SIG-M5 (cell line): ENCODE results near the gene SBNO1.
"Not testable (repeated sequence)": the region's sequence is repeated elsewhere in the genome, so short reads cannot be mapped to it uniquely, and the experiment has no call there.

Experiments used
- DNase-seq: peaks from one replicate; lab custom pipeline; 2025; lab: John Stamatoyannopoulos, UW

SBNO1 gene

DNA sequence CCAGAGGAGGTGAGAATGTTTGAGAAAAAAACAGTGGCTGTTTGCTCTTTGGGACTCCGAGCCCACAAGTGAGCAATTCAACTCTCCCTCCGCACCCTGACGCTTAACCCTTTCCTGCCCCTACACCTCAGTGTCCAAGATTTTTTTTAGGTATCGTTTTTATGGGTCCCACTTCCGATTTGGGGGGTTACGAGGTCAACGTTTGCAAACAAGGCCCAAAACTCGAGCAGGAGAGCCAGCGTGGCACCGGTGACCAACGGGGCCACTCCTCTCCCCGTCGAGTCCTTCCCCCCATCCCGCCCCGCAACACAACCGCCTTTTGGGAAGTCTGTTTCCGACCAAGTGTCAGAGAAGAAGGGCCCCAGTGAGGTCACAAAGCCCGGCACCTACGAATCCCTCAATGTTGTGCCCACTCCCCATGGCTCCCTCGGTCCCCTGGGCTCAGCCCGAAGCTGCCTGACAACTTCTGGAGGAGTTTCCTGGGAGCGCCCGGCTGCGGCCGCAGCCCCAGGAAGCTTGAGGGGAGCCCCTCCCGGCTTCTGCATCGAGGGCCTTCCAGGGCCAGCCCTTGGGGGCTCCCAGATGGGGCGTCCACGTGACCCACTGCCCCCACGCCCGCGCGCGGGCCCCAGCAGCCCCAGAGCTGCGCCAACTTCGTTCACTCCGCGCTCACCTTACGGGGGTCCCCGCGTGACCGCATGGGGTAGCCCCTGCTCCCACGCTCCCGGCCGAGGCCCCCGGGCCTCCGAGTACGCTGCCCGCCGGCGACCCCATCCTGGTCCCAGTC, 94.2 kb downstream of the SBNO1 start:
- no peak for DNase-seq

DNA sequence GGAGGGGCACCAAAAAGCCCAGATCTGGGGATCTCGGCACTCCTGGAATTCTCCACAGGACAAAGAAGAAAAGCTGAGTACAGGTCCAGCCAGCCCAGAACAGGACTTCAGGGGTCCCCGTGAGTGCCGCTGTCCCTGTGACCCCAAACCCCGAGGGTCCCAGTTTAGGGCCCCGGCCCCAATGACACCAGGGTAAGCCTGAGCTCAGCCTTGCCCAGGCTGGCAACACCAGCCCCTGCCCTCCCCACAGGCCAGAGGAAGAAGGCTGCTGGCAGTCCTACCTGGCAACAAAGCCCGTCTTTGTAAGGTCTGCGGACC, 94.8 kb downstream of the SBNO1 start:
- DNase-seq = no peak

DNA sequence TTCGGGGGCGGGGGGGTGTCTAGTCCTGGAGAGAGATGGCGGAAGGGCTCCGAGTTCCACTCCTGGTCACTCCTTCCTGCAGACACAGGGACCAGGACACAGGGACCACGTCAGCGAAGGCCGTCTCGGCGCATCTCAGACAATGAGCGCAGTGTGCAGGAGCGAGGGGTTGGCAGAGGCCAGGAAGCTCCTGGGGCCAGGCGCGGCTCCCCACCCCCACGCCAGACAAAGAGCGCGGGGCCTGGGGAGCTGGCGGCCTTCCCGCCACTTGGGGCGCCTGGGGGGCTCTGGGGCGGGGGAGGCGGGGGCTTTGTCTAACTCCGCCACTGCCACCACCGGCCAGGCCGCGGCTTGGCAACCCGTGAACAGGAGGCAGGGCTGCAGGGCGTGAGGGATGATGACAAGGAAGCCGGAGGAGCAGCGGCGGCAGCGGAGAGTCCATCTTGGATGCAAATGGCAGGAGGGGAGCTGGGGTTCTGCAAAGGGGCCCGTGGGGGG, 95.2 kb downstream of the SBNO1 start:
- DNase-seq = no peak

DNA sequence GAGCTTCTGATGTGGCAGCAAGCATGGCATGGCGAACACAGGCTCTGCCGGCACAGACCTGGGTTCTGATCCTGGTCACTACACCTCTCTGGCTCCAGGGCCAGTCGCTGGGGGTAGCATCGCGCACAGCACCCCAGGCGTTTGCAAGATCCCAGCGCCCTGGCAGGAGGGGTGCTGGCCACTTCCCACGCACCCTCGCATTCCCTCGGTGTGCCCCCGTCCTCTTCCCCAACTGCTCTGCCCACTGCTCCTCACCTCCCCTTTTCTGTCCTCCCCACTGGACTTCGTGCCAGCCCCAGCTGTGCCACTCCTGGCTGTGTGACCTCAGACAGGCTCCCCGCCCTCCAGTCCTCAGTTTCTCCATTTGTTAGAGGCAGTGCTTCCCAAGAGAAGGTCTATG, 95.8 kb downstream of the SBNO1 start:
- DNase-seq = no peak

DNA sequence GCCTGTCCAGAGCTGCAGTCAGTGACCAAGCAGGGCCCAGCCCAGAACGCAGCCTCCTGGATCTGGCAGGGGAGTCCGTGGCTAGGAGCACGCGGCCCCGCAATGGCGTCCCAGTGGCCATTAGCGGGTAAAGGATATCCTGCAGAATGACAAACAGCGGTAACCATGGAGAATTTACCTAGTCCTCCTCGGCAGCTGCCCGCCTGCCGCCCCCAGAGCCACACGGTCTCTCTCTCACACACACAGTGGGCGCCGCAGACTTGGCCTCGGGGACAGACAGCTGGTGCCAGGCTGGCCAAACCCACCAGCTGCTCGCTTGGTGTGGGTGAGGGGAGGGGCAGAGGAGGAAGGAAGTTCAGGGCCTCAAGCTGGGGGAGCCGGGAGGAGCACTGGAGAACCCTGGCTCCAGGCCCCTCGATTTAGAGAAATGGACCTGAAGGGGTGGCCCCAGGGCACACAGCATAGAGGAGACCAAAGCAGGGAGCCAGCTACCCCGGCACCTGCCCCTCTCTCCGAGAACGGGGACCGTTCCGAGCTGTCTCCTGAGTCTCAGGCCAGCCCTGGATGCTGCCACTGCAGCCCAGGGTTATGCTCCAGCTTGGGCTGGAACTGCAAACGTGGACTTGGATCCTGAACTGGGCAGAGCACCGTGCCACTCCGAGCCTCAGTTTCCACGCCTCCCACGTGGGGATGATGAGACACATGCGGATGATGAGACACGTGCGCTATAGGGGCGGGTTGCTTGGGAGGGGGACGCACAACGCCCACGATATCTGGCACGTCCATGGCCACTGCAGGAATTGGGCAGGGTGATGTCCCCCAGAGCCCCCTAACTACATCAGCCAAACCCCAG, 96.4 kb downstream of the SBNO1 start:
- no peak for DNase-seq

DNA sequence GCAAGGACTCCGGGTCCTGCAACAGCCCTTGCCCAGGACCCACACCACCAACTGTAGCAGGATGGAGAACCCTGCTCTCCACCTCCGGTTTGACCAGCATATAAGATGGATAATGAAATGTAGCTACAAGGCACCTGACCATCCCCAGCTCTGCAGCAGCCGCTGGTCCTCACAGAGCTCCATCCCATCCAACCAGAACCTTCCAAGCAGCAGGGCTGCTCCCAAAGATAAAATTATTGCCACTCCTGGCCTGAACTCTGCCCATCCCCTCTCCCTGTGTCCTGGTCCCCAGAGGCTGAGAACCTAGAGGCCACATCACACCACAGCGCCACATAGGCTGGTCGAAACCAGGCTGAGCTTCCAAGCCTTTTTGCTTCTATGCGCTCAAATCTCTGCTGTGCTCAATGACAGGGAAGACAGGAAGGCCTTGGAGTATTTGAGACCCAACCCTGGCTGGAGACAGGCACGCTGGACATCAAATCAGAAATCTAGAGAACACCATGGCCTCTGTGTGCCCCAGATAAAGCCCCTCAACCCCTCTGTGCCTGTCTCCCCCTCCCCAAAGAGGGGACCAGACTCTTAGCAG, 97.2 kb downstream of the SBNO1 start:
- DNase-seq = no peak

DNA sequence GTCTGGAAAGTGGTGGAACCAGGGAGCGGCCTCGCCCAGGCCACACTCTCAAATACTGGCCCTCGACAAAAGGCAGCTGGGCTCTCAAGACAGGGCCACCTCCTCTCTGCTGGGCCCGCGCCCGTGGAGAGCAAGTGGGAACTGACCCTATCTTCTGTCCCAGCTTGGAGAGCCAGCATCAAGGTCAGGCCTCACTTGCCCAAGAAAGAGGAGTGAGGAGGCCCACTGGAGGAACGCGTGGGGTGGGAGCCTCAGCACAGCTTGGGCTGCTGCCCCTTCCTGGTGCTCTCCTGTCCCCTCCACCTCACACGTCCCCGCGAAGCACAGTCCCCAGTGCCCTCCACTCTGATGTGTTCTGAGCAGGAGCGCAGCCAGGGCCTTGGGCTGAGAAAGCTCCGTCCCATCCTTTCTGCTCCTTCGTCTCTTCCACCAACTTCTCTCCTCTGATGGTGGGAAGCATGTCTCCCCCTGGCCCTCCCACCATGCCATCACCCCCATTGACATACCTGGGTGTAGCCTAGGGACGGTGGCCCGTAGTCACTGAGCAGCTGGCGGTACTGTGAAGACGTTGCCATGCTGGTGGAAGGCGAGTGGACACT, 97.9 kb downstream of the SBNO1 start:
- no peak for DNase-seq

DNA sequence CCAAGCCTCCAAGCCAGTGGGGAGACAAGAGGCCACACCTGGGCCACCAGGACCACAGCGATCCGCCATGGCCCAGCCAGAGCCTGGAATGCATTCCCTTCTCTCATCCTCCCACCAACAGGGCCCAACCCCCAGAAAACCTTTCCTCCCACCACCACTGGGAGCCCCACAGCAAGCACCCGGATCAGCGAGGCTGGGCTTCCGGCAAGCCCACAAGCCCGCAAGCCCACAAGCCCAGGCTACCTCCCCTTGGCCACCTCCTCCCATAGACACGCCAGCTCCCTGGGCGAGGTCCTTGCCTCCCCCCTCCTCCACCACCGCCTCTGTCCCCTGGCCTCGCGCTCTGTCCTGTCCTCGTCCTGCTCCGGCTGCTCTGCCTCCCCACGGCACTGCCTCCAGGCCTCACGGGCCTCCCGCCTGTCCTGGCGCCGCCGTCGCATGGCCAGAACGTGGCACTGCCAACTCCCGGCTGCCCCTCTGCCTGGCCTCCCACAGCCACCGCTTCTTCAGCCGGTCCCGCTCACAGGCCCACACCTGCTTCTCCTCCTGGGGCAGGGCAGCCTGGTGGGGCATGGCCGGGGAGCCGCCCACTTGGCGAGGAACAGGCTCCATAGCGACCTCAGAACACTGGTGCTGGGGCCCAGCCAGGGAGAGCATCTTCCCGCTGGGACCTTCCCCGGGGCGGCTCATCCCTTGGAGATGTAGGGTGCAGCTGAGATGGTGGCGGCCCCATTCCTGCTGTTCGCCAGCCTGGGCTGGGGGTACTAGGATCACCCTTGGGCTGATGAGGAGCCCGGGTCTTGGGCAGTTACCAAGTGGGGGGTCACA, 98.6 kb downstream of the SBNO1 start:
- no peak for DNase-seq

DNA sequence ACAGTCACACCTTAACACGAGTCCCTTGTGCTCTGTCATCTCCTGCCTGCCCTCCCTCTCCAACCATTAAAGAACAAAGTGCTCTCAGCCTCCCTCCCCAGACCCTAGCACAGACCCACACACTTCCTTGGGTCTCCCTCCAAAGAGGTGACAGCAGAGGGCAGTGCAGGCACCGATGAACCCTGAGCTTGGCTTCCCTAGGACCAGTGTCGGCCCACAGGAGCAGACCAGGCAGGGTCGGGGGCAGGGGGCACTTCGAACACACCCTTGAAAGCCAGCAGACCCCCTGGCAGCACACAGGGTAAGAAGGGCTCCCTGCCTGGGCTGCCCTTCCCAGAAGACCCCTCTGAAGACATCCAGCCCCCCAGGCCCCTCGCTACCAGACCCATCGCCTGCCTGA, 100.0 kb downstream of the SBNO1 start:
- no peak for DNase-seq

DNA sequence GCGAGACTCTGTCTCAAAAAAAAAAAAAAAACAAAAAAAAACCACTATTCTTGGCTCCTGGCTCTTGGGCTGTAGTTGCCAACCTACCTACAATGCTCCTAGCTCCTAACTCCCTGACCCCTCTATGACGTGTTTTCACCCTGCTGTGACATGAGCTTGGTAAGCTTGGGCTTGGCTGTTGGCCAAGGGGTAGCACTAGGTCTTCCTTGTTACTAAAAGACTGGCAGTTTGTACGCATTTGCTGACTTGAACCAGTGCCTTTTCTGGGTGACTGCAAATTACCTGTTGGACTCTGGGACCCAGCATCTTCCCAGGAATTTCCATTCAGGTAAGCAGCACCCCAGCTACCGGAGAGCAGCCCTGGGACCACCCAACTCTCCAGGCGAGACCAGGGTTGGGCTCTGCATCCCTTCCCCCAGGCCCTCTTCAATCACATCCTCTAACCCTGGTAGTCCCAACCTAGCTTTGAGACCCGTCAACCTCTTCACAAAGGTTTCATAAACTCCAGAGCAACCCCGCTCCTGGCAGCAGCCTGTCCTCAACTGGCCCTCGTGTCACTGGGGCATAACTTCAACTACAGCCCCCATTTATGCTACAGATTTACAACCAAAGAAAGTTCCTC, 101.3 kb downstream of the SBNO1 start:
- no peak for DNase-seq

DNA sequence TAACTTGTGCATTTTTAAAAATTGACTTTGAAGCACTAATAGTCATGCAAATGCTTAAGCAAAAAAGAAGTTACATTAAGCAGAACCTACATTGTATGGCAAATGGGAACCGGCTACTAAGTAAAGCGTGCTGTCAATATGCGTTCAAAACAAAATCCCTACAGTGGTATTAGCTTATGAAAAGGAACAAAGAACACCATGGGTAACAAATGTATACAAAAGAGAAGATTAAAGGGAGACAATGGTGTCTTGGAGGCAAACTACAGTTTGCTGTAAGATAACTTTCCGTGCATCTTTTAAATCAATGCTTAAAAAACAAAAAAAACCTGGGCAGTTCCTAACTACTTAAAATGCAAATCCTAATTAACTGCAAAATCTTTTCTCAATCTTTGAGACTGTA, 103.5 kb downstream of the SBNO1 start:
- no peak for DNase-seq

DNA sequence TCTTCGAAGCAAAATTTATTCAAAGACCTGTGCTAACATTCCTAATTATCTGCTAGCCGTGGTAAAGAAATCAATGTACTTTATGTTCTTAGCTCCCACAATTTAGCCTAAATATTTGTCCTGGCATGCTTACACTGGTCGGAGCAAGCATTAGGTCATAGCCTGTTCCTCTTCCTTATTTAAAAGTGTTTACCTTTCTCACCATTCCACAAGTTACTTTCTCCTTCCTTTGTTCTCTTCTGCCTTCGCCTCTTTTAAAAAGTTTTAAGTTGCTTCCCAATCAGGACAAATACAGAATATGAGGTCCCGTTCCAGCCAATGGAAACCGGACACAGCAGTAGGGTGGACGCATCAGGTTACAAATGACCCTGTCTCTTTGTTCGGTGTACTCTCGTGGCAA, 104.6 kb downstream of the SBNO1 start:
- no peak for DNase-seq

DNA sequence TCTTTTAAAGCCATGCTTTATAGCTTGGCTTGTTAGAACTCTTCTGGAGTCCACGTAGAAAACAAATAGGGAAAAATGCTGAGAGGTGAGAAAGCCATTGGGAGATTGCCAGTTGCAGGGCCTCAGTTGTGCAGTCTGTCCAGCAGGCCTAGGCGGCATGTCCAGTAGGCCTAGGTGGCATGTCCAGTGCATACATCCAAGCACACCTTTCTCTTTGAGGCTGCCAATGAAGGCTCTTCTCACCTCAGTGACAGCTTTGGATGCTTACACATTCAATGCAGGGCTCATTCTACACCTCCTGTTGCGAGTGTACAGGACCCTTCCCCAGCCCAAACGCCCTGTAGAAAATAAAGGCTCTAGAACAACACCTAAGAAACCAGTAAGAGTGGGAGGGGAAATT, 106.1 kb downstream of the SBNO1 start:
- DNase-seq = no peak

DNA sequence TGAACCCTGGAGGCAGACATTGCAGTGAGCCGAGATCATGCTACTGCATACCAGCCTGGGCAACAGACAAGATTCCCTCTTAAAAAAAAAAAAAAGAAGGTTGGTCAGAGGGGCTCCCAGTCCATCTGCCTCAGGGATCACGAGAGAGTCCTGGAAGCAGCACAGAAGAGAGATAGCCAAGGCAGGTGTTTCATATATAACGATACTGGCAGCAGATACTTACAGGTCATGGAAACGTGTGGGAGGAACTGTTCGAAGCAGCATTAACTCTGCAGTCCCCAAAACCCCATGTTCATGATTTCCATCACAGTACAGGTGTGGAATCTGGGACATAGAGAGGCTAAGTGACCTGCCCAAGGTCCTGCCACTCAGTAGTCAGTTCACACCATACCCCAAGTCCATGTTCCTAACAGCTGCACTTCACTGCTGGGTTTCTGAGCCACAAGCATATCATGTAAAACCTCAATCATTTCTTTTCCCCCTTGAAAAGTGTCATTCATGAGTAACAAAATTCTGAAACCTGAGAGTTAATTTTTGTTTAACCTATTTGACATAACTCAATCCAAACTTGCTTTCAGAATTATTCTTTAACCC, 109.7 kb downstream of the SBNO1 start:
- no peak for DNase-seq

DNA sequence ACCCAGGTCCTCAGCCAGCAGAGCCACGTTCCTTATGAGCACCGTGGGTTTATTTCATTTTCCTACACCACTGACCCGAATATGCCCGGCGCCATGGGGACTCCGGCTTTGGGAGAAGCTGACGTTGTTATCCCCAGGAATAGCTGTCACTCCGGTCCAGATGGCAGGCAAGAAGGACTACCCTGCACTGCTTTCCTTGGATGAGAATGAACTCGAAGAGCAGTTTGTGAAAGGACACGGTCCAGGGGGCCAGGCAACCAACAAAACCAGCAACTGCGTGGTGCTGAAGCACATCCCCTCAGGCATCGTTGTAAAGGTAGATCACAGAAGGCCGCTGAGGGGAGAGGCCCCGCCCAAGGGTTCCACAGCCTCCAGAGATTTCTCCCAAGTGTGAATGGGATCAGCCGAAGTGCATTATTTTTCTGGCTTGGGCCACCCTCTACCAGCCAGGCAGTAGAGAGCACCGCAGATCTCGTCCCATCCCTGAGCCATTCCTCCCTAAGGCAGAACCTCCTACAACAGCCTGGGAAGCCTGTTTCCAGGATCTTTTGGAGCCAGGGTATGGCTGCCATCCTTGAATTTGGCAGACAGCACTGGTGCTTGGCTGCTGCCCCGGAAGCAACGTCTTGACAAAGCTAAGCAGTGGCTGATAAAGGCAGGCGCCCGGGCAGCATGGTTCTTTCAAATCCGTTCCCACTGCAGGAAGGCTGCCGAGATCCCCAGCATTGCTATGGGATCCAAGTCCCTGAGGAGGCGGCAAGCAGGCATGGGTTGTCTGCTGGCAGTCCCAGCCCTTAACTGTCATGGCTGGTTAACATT, 110.8 kb downstream of the SBNO1 start:
- no peak for DNase-seq

DNA sequence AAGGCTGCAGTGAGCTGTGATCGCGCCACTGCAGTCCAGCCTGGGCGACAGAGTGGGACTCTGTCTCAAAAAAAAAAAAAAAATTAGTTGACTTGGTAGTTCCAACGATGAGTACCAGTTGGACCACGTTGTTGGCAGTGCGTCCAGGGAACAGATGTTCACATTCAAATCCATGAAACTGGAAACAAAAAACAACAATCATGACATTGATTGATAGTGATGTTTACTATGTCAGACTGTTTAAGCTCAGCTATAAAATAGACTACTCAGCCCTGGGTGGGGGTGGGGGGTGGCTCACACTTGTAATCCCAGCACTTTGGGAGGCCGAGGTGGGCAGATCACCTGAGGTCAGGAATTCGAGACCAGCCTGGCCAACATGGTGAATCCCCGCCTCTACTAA, 112.3 kb downstream of the SBNO1 start:
- not testable (repeated sequence) for DNase-seq

DNA sequence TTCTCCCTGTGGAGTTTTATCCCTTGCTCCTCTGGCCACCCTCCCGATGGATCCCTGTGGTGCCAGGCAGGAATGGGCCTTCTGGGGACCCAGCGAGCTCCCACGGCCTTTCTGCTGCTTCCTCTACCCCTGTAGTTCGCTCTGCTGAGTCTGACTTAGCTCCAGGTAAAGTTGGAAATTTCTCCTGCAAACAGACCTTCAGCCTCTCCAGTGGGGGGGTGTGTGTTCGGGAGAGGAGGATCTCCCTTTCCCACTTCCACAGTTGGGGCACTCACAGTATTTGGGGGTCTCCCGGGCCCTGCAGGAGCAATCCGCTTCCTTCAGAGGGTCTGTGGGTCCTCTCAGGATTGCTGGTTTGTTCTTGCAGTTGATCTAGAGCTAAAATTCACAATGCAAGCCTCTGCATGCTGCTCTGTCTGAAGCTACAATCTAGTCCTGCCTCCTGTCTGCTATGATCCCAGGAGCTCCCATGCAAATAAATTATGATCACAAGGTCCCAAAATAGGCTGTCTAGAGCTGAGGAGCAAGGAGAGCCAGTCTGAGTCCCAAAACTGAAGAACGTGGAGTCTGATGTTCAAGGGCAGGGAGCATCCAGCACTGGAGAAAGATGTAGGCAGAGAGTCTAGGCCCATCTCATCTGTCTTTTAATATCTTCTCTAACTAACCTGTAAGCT, 113.1 kb downstream of the SBNO1 start:
- DNase-seq = no peak

DNA sequence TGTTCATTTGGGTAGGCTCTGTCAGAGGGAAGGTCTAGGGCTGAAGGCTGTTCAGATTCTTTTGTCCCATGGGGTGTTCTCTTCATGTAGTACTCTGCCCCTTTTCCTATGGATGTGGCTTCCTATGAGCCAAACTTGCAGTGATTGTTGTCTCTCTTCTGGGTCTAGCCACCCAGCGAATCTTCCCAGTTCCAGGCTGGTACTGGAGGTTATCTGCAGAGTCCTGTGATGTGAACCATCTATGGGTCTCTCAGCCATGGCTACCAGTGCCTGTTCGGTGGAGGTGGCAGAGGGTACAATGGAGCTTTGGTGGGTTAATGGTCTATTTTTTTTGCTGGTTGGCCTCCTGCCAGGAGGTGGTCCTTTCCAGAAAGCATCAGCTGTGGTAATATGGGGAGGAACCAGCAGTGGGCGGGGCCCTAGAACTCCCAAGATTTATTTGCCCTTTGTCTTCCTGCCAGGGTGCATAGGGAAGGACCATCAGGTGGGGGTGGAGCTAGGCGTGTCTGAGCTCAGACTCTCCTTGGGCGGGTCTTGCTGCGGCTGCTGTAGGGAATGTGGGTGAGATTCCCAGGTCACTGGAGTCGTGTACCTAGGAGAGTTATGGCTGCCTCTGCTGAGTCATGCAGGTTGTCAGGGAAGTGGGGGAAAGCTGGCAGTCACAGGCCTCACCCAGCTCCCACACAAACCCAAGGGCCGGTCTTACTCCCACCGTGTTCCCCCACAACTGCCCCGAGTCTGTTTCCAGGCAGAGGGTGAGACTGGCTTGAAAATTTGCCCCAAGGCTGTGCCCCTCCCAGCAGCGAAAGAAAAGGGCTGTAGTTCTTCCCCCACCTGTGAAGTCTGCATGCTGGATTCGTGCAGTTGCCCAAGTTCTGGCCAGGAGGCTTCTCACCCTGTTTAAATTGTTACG, 113.9 kb downstream of the SBNO1 start:
- no peak for DNase-seq
